Stimulated activated memory B cell treated with anti-CD40 and anti-IgM and Interleukin-4, amounts not matched to agents 10 μg/mL and 1 μg/mL and 100 μg/mL, for 72 hours (primary cell): ENCODE results near the gene RTCA.
"Not testable (repeated sequence)": the region's sequence is repeated elsewhere in the genome, so short reads cannot be mapped to it uniquely, and the experiment has no call there.

Source experiments
- ATAC-seq: fragments of 150-1000 bp; cut with Tn5 transposase; 2 replicates; pipeline ENCODE4 v1.10.0; 2021
- H3K27ac Mint-ChIP-seq: one replicate; pipeline ENCODE4 v1.8.0; 2022; ENCODE audit warnings: mild to moderate bottlenecking, mixed read lengths
- H3K27me3 Mint-ChIP-seq: one replicate; pipeline ENCODE4 v1.8.0; 2022; ENCODE audit warnings: mixed read lengths
- H3K36me3 Mint-ChIP-seq: one replicate; pipeline ENCODE4 v1.8.0; 2022; ENCODE audit warnings: mixed read lengths
- H3K4me1 Mint-ChIP-seq: one replicate; pipeline ENCODE4 v1.8.0; 2022; ENCODE audit warnings: mixed read lengths
- H3K4me3 Mint-ChIP-seq: one replicate; pipeline ENCODE4 v1.8.0; 2022; ENCODE audit warnings: mild to moderate bottlenecking, moderate library complexity, mixed read lengths
- H3K9me3 Mint-ChIP-seq: one replicate; pipeline ENCODE4 v1.8.0; 2022; ENCODE audit warnings: mixed read lengths

Gene RTCA

GRCh38 chr1:100284591-100284990 is 18.6 kb downstream of the RTCA start:
- Mint-ChIP-seq H3K4me3 (no peak overlapping the region), H3K4me1 (no peaks in the 10 kb centered on the region), H3K36me3 (peaks cover 33% of the 10 kb centered on the region), H3K27ac (no peak overlapping the region), H3K27me3 (no peaks in the 10 kb centered on the region), H3K9me3 (no peaks in the 10 kb centered on the region)
- no peak for ATAC-seq

GRCh38 chr1:100287162-100287561 is 21.1 kb downstream of the RTCA start:
- no peaks in the 10 kb centered on the region for H3K4me1 Mint-ChIP-seq
- no peak overlapping the region for H3K27ac Mint-ChIP-seq
- no peak for ATAC-seq
- H3K4me3 Mint-ChIP-seq: no peak overlapping the region
- H3K9me3 Mint-ChIP-seq: no peaks in the 10 kb centered on the region
- H3K36me3 Mint-ChIP-seq: peaks cover 29% of the 10 kb centered on the region
- H3K27me3 Mint-ChIP-seq: no peaks in the 10 kb centered on the region

GRCh38 chr1:100290291-100290690 is 24.3 kb downstream of the RTCA start:
- Mint-ChIP-seq H3K4me1 (no peaks in the 10 kb centered on the region), H3K36me3 (peaks cover 38% of the 10 kb centered on the region), H3K4me3 (no peak overlapping the region), H3K27me3 (no peaks in the 10 kb centered on the region), H3K27ac (no peak overlapping the region), H3K9me3 (no peaks in the 10 kb centered on the region)
- ATAC-seq: no peak

GRCh38 chr1:100292711-100293110 is 26.7 kb downstream of the RTCA start:
- H3K27ac Mint-ChIP-seq: no peak overlapping the region
- ATAC-seq: no peak
- H3K4me3 Mint-ChIP-seq: no peak overlapping the region
- H3K9me3 Mint-ChIP-seq: no peaks in the 10 kb centered on the region
- peaks cover 28% of the 10 kb centered on the region for H3K36me3 Mint-ChIP-seq
- H3K27me3 Mint-ChIP-seq: no peaks in the 10 kb centered on the region
- no peaks in the 10 kb centered on the region for H3K4me1 Mint-ChIP-seq

- no peak overlapping the region for H3K27ac Mint-ChIP-seq
- H3K4me1 Mint-ChIP-seq: no peaks in the 10 kb centered on the region
- H3K36me3 Mint-ChIP-seq: peaks cover 19% of the 10 kb centered on the region
- no peak for ATAC-seq
- H3K27me3 Mint-ChIP-seq: no peaks in the 10 kb centered on the region
- H3K4me3 Mint-ChIP-seq: no peak overlapping the region
- no peaks in the 10 kb centered on the region for H3K9me3 Mint-ChIP-seq
Measured at GRCh38 chr1:100296140-100296539, 30.1 kb downstream of the RTCA start.

- H3K4me3 Mint-ChIP-seq, H3K27me3 Mint-ChIP-seq, ATAC-seq, H3K27ac Mint-ChIP-seq, H3K4me1 Mint-ChIP-seq, H3K9me3 Mint-ChIP-seq: not testable (repeated sequence)
- H3K36me3 Mint-ChIP-seq: peaks cover 18% of the 10 kb centered on the region
Measured at GRCh38 chr1:100296997-100297396, 31.0 kb downstream of the RTCA start.

- Mint-ChIP-seq H3K4me3 (no peak overlapping the region), H3K27me3 (no peaks in the 10 kb centered on the region), H3K36me3 (peaks cover 5% of the 10 kb centered on the region), H3K4me1 (no peaks in the 10 kb centered on the region), H3K27ac (no peak overlapping the region), H3K9me3 (no peaks in the 10 kb centered on the region)
- ATAC-seq: no peak
Measured at GRCh38 chr1:100298512-100298911, 32.5 kb downstream of the RTCA start.

- H3K4me1 Mint-ChIP-seq: no peaks in the 10 kb centered on the region
- H3K4me3 Mint-ChIP-seq: no peak overlapping the region
- H3K36me3 Mint-ChIP-seq: peaks cover 5% of the 10 kb centered on the region
- ATAC-seq: no peak
- no peaks in the 10 kb centered on the region for H3K27me3 Mint-ChIP-seq
- no peaks in the 10 kb centered on the region for H3K9me3 Mint-ChIP-seq
- H3K27ac Mint-ChIP-seq: no peak overlapping the region
Measured at GRCh38 chr1:100299521-100300222, 33.7 kb downstream of the RTCA start.

- H3K4me1 Mint-ChIP-seq: no peaks in the 10 kb centered on the region
- H3K27ac Mint-ChIP-seq: no peak overlapping the region
- no peak overlapping the region for H3K4me3 Mint-ChIP-seq
- no peaks in the 10 kb centered on the region for H3K9me3 Mint-ChIP-seq
- peaks cover 5% of the 10 kb centered on the region for H3K36me3 Mint-ChIP-seq
- H3K27me3 Mint-ChIP-seq: no peaks in the 10 kb centered on the region
- no peak for ATAC-seq
Measured at GRCh38 chr1:100300691-100301090, 34.7 kb downstream of the RTCA start.

- Mint-ChIP-seq H3K36me3 (no peaks in the 10 kb centered on the region), H3K9me3 (no peaks in the 10 kb centered on the region), H3K4me1 (no peaks in the 10 kb centered on the region), H3K4me3 (no peak overlapping the region), H3K27ac (no peak overlapping the region), H3K27me3 (peaks cover under 1% of the 10 kb centered on the region)
- no peak for ATAC-seq
Measured at GRCh38 chr1:100302739-100303138, 36.7 kb downstream of the RTCA start.

- H3K27me3 Mint-ChIP-seq: peaks cover 8% of the 10 kb centered on the region
- H3K4me1 Mint-ChIP-seq: no peaks in the 10 kb centered on the region
- no peaks in the 10 kb centered on the region for H3K9me3 Mint-ChIP-seq
- ATAC-seq: no peak
- H3K27ac Mint-ChIP-seq: no peak overlapping the region
- no peak overlapping the region for H3K4me3 Mint-ChIP-seq
- H3K36me3 Mint-ChIP-seq: peaks cover 5% of the 10 kb centered on the region
Measured at GRCh38 chr1:100304227-100304626, 38.2 kb downstream of the RTCA start.

GRCh38 chr1:100304921-100305320 is 38.9 kb downstream of the RTCA start:
- Mint-ChIP-seq H3K4me3 (no peak overlapping the region), H3K4me1 (no peaks in the 10 kb centered on the region), H3K36me3 (peaks cover 5% of the 10 kb centered on the region), H3K9me3 (no peaks in the 10 kb centered on the region), H3K27me3 (peaks cover 8% of the 10 kb centered on the region), H3K27ac (no peak overlapping the region)
- no peak for ATAC-seq

GRCh38 chr1:100305954-100306353 is 39.9 kb downstream of the RTCA start:
- H3K4me1 Mint-ChIP-seq: no peaks in the 10 kb centered on the region
- H3K4me3 Mint-ChIP-seq: no peak overlapping the region
- H3K36me3 Mint-ChIP-seq: peaks cover 5% of the 10 kb centered on the region
- ATAC-seq: no peak
- no peaks in the 10 kb centered on the region for H3K9me3 Mint-ChIP-seq
- H3K27me3 Mint-ChIP-seq: peaks cover 8% of the 10 kb centered on the region
- H3K27ac Mint-ChIP-seq: no peak overlapping the region

- ATAC-seq: no peak
- Mint-ChIP-seq H3K27me3 (peaks cover 8% of the 10 kb centered on the region), H3K9me3 (no peaks in the 10 kb centered on the region), H3K4me3 (no peak overlapping the region), H3K4me1 (no peaks in the 10 kb centered on the region), H3K36me3 (peaks cover 5% of the 10 kb centered on the region), H3K27ac (no peak overlapping the region)
Measured at GRCh38 chr1:100306735-100307313, 40.8 kb downstream of the RTCA start.

GRCh38 chr1:100308777-100309176 is 42.8 kb downstream of the RTCA start:
- Mint-ChIP-seq H3K4me1 (no peaks in the 10 kb centered on the region), H3K27ac (no peak overlapping the region), H3K4me3 (no peak overlapping the region), H3K36me3 (peaks cover 5% of the 10 kb centered on the region), H3K27me3 (peaks cover 8% of the 10 kb centered on the region), H3K9me3 (no peaks in the 10 kb centered on the region)
- ATAC-seq: no peak

GRCh38 chr1:100309863-100310262 is 43.8 kb downstream of the RTCA start:
- Mint-ChIP-seq H3K9me3 (no peaks in the 10 kb centered on the region), H3K27ac (no peak overlapping the region), H3K4me3 (no peak overlapping the region), H3K36me3 (peaks cover 5% of the 10 kb centered on the region), H3K27me3 (peaks cover 8% of the 10 kb centered on the region), H3K4me1 (no peaks in the 10 kb centered on the region)
- no peak for ATAC-seq
